ENCODE measurements around the gene HIVEP3.

DNA sequence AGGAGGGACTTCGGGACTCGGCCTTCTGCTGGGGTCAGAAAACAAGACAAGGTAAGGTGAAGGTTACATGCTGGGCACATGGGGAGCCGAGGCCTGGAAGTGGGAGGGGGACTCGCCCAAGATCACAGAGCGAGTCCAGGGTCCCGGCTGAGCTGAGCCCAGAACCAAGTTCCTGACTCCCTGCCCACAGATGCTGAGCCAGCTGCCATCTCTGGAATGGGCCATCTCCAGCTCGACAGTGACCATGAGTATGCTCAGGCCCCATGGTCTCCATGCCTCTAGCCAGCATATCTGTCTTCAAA, 407.5 kb downstream of the HIVEP3 start:
- no peak for TF ChIP-seq POLR2AphosphoS5 (IDR thresholded peaks at IDR 0.05; ENCODE audit: low read depth, low read length)
- TF ChIP-seq TAF1 (IDR thresholded peaks at IDR 0.05; ENCODE audit: borderline replicate concordance, insufficient read depth, low read length): no peak
- no peak for TF ChIP-seq FOXP2 (optimal IDR thresholded peaks at IDR 0.05; ENCODE audit: borderline replicate concordance, extremely low read depth, extremely low read length, insufficient read depth)
- TF ChIP-seq, protein P1, sequence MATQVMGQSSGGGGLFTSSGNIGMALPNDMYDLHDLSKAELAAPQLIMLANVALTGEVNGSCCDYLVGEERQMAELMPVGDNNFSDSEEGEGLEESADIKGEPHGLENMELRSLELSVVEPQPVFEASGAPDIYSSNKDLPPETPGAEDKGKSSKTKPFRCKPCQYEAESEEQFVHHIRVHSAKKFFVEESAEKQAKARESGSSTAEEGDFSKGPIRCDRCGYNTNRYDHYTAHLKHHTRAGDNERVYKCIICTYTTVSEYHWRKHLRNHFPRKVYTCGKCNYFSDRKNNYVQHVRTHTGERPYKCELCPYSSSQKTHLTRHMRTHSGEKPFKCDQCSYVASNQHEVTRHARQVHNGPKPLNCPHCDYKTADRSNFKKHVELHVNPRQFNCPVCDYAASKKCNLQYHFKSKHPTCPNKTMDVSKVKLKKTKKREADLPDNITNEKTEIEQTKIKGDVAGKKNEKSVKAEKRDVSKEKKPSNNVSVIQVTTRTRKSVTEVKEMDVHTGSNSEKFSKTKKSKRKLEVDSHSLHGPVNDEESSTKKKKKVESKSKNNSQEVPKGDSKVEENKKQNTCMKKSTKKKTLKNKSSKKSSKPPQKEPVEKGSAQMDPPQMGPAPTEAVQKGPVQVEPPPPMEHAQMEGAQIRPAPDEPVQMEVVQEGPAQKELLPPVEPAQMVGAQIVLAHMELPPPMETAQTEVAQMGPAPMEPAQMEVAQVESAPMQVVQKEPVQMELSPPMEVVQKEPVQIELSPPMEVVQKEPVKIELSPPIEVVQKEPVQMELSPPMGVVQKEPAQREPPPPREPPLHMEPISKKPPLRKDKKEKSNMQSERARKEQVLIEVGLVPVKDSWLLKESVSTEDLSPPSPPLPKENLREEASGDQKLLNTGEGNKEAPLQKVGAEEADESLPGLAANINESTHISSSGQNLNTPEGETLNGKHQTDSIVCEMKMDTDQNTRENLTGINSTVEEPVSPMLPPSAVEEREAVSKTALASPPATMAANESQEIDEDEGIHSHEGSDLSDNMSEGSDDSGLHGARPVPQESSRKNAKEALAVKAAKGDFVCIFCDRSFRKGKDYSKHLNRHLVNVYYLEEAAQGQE (IDR thresholded peaks at IDR 0.05; ENCODE audit: insufficient read depth in 1 of 2, low read depth in 2 of 2, low read length in 2 of 2): no peak
